GM23338 (cell line): ENCODE data around the gene PRC1. TPM values are rescaled to one million over a fixed set of nuclear protein-coding genes. Genes with fewer than 3 reads are reported as not detected.

Experiments
- ATAC-seq: fragments of 200-7000 bp; cut with Tn5 transposase; 3 replicates; pipeline ENCODE4 v1.9.1; 2020
- DNase-seq: peaks from one replicate; pipeline ENCODE4 v3.0.0-alpha.2; 2015; ENCODE audit warnings: low spot score
- H2AFZ ChIP-seq: fragments of 200-600 bp; sonication (generic); 2 replicates; pipeline ENCODE4 v1.8.0; 2016; ENCODE audit warnings: antibody characterized with exemption, mild to moderate bottlenecking, moderate library complexity
- H3F3A ChIP-seq: fragments of 200-600 bp; sonication (generic); replicated peaks from 2 replicates; pipeline ENCODE4 v1.8.0; 2017; ENCODE audit warnings: antibody characterized with exemption, mixed run types, low read depth
- H3K27ac ChIP-seq: fragments of 200-600 bp; sonication (generic); 2 replicates; pipeline ENCODE4 v1.6.1; 2016; ENCODE audit warnings: low read depth
- H3K27me3 ChIP-seq: fragments of 200-600 bp; sonication (generic); 2 replicates; pipeline ENCODE4 v1.8.0; 2016; ENCODE audit warnings: mild to moderate bottlenecking, mixed run types, moderate library complexity; ENCODE audit not compliant: insufficient read depth
- H3K36me3 ChIP-seq: fragments of 200-600 bp; sonication (generic); 2 replicates; pipeline ENCODE4 v1.8.0; 2016; ENCODE audit warnings: mild to moderate bottlenecking; ENCODE audit not compliant: insufficient read depth
- H3K4me1 ChIP-seq: fragments of 200-600 bp; sonication (generic); 2 replicates; pipeline ENCODE4 v1.8.0; 2016; ENCODE audit warnings: mild to moderate bottlenecking, moderate library complexity; ENCODE audit not compliant: insufficient read depth
- H3K4me2 ChIP-seq: fragments of 200-600 bp; sonication (generic); 2 replicates; pipeline ENCODE4 v1.7.1; 2017; ENCODE audit warnings: mixed run types
- H3K4me3 ChIP-seq: fragments of 200-600 bp; sonication (generic); 2 replicates; pipeline ENCODE4 v1.6.1; 2016; ENCODE audit warnings: mixed run types
- H3K79me2 ChIP-seq: fragments of 200-600 bp; sonication (generic); replicated peaks from 2 replicates; pipeline ENCODE4 v1.8.0; 2017; ENCODE audit warnings: mild to moderate bottlenecking; ENCODE audit not compliant: insufficient read depth
- H3K9me2 ChIP-seq: fragments of 200-600 bp; sonication (generic); 2 replicates; pipeline ENCODE4 v1.8.0; 2017; ENCODE audit not compliant: insufficient read depth
- H4K20me1 ChIP-seq: fragments of 200-600 bp; sonication (generic); replicated peaks from 2 replicates; pipeline ENCODE4 v1.8.0; 2017; ENCODE audit warnings: mild to moderate bottlenecking; ENCODE audit not compliant: insufficient read depth
- H3K27ac Mint-ChIP-seq: 2 replicates; pipeline ENCODE4 v1.8.0; 2020; ENCODE audit warnings: inconsistent platforms, mild to moderate bottlenecking, moderate library complexity, mixed read lengths
- H3K27me3 Mint-ChIP-seq: 3 replicates; pipeline ENCODE4 v1.8.0; 2022; ENCODE audit warnings: low read depth, mild to moderate bottlenecking, moderate library complexity, mixed read lengths, inconsistent platforms; ENCODE audit not compliant: insufficient read depth, poor library complexity
- H3K36me3 Mint-ChIP-seq: 3 replicates; pipeline ENCODE4 v1.8.0; 2021; ENCODE audit warnings: low read depth, mild to moderate bottlenecking, inconsistent platforms, moderate library complexity, mixed read lengths
- H3K4me1 Mint-ChIP-seq: 3 replicates; pipeline ENCODE4 v1.8.0; 2020; ENCODE audit warnings: mild to moderate bottlenecking, inconsistent platforms, mixed read lengths
- H3K4me3 Mint-ChIP-seq: 3 replicates; pipeline ENCODE4 v1.8.0; 2021; ENCODE audit warnings: moderate library complexity, mild to moderate bottlenecking, inconsistent platforms, mixed read lengths
- H3K9me3 Mint-ChIP-seq: 3 replicates; pipeline ENCODE4 v1.8.0; 2020; ENCODE audit warnings: moderate library complexity, mild to moderate bottlenecking, inconsistent platforms, mixed read lengths
- CREB1 ChIP-seq: fragments of 250-450 bp; sonication (Bioruptor Pico); IDR thresholded peaks from 2 replicates; pipeline ENCODE4 v1.5.0; 2020; ENCODE audit warnings: low read depth, mild to moderate bottlenecking, moderate library complexity
- CTCF ChIP-seq, 2 experiments: fragments of 200-600 bp in 1 of 2; sonication (generic) in 1 of 2; conservative IDR thresholded peaks; 2 replicates each; pipeline versions ENCODE4 v1.5.1 to v1.6.1; 2016 to 2017; ENCODE audit warnings: antibody characterized with exemption in 2 of 2, low read depth in 2 of 2, mild to moderate bottlenecking in 2 of 2, moderate library complexity in 1 of 2
- ETS1 ChIP-seq: IDR thresholded peaks from 2 replicates; pipeline ENCODE4 v1.6.1; 2016; ENCODE audit warnings: antibody characterized with exemption
- EZH2 ChIP-seq: fragments of 200-600 bp; sonication (generic); IDR thresholded peaks from one replicate; pipeline ENCODE4 v1.8.0; 2017; ENCODE audit warnings: antibody characterized with exemption, mild to moderate bottlenecking, low read depth; ENCODE audit not compliant: unreplicated experiment
- EZH2phosphoT487 ChIP-seq: fragments of 200-600 bp; sonication (generic); IDR thresholded peaks from one replicate; pipeline ENCODE4 v1.8.1; 2018; ENCODE audit warnings: antibody characterized with exemption; ENCODE audit not compliant: unreplicated experiment
- JUNB ChIP-seq: IDR thresholded peaks from one replicate; pipeline ENCODE4 v1.6.1; 2016; ENCODE audit warnings: antibody characterized with exemption; ENCODE audit not compliant: unreplicated experiment
- NANOG ChIP-seq: IDR thresholded peaks from 2 replicates; pipeline ENCODE4 v1.6.1; 2016; ENCODE audit warnings: antibody characterized with exemption, borderline replicate concordance
- POLR2AphosphoS5 ChIP-seq: IDR thresholded peaks from 2 replicates; pipeline ENCODE4 v1.6.1; 2016; ENCODE audit warnings: antibody characterized with exemption, low read depth
- REST ChIP-seq: IDR thresholded peaks from one replicate; pipeline ENCODE4 v1.6.1; 2018; ENCODE audit warnings: antibody characterized with exemption; ENCODE audit not compliant: unreplicated experiment
- STAT1 ChIP-seq: IDR thresholded peaks from one replicate; pipeline ENCODE4 v1.6.1; 2016; ENCODE audit warnings: antibody characterized with exemption; ENCODE audit not compliant: unreplicated experiment
- ZNF114 ChIP-seq: fragments of 250-450 bp; sonication (Bioruptor Pico); IDR thresholded peaks from 2 replicates; pipeline ENCODE4 v1.5.0; 2020; ENCODE audit warnings: mild to moderate bottlenecking, moderate library complexity
- ZNF331 ChIP-seq: fragments of 250-450 bp; sonication (Bioruptor Pico); IDR thresholded peaks from 2 replicates; pipeline ENCODE4 v1.5.0; 2020; ENCODE audit warnings: low read depth, mild to moderate bottlenecking, moderate library complexity
- polyA plus RNA-seq: library from polyadenylated mRNA; unstranded; fragments of >200 nt; fragmentation: Nextera tagmentation; extraction: Ambion mirVana; gene quantifications from 2 replicates; pipeline ENCODE4 v1.2.1, GENCODE V29; 2016
- total RNA-seq: library from RNA; depleted of rRNA; stranded (reverse); fragments of >200 nt; shearing (Covaris generic); gene quantifications from 2 replicates; pipeline ENCODE4 v1.2.3, GENCODE V29; 2014

PRC1 gene
- total and polyA plus RNA-seq, 2 experiments from 2014 or later = 102 to 150 TPM

- TF ChIP-seq EZH2 (no peak), NANOG (no peak)
These were observed 6.9 kb upstream of the PRC1 start (continued) for GRCh38 chr15:91001209-91001608.

- H3K4me3 Mint-ChIP-seq = no peak overlapping the region
- no peak overlapping the region for H3K4me3 ChIP-seq
- DNase-seq = no peak
- no peaks in the 10 kb centered on the region for H3K4me1 ChIP-seq
- H3K27ac Mint-ChIP-seq = no peak overlapping the region
- H3F3A ChIP-seq = peaks cover 4% of the 10 kb centered on the region; the same call in 1 of the 2 replicates
- no peaks in the 10 kb centered on the region for H4K20me1 ChIP-seq
- TF ChIP-seq ETS1 (no peak), REST (no peak), JUNB (no peak), POLR2AphosphoS5 (no peak), EZH2phosphoT487 (no peak), STAT1 (no peak), CTCF (conservative IDR thresholded peaks at IDR 0.05; ENCODE audit: low read depth in 2 of 2) (no peak), ZNF114 (no peak), ZNF331 (CRISPR knock-in tag) (no peak), CREB1 (CRISPR knock-in tag) (no peak), NANOG (no peak), EZH2 (no peak)
- peaks cover 18% of the 10 kb centered on the region; the same call in 1 of the 2 replicates for H3K36me3 ChIP-seq
- no peaks in the 10 kb centered on the region; the same call in 2 of the 3 replicates for H3K9me3 Mint-ChIP-seq
- H3K27me3 ChIP-seq = no peaks in the 10 kb centered on the region
- no peak overlapping the region for H2AFZ ChIP-seq
- peaks cover 44% of the 10 kb centered on the region for H3K36me3 Mint-ChIP-seq
- no peak overlapping the region for H3K27ac ChIP-seq
- H3K79me2 ChIP-seq = peaks cover 19% of the 10 kb centered on the region
- H3K27me3 Mint-ChIP-seq = peaks cover 8% of the 10 kb centered on the region
- H3K4me2 ChIP-seq = no peak overlapping the region
- H3K4me1 Mint-ChIP-seq = peaks cover 4% of the 10 kb centered on the region; the same call in 2 of the 3 replicates
- no peak for ATAC-seq
- H3K9me2 ChIP-seq = no peaks in the 10 kb centered on the region
These were observed 4.4 kb upstream of the PRC1 start for GRCh38 chr15:90998737-90999136.
